Umbilical cord (tissue), 2 donors: ENCODE results near the gene PAM. TPM values are rescaled to one million over a fixed set of nuclear protein-coding genes. Genes with fewer than 3 reads are reported as not detected.
"Not testable (repeated sequence)": the region's sequence is repeated elsewhere in the genome, so short reads cannot be mapped to it uniquely, and the experiment has no call there.

Source experiments
- DNase-seq: peaks from one replicate; pipeline ENCODE4 v3.0.0-alpha.2; 2015; ENCODE audit warnings: low spot score
- total RNA-seq: library from RNA; depleted of rRNA; stranded (reverse); fragments of >200 nt; gene quantifications from one replicate; pipeline ENCODE4 v1.2.3, GENCODE V29; 2014; ENCODE audit warnings: low replicate concordance; ENCODE audit not compliant: insufficient read depth

PAM gene
- total RNA-seq, 1 donor from 2014 or later, result 143 TPM

- no peak for DNase-seq
Measured at GRCh38 chr5:102901424-102902134, 146.5 kb downstream of the PAM start.

- DNase-seq, result no peak
Measured at GRCh38 chr5:102902135-102902448, 147.0 kb downstream of the PAM start.

GRCh38 chr5:102902647-102903046 lies 147.5 kb downstream of the PAM start:
- DNase-seq, result no peak

- no peak for DNase-seq
Measured at GRCh38 chr5:102903074-102903871, 148.2 kb downstream of the PAM start.

GRCh38 chr5:102905056-102905455 lies 150.0 kb downstream of the PAM start:
- DNase-seq, result no peak

- DNase-seq, result not testable (repeated sequence)
Measured at GRCh38 chr5:102907099-102907498, 152.0 kb downstream of the PAM start.

GRCh38 chr5:102910240-102911226 lies 155.4 kb downstream of the PAM start:
- no peak for DNase-seq

- DNase-seq, result peak; percentile 37
Measured at GRCh38 chr5:102911973-102912372, 156.9 kb downstream of the PAM start.

GRCh38 chr5:102916109-102916508 lies 161.0 kb downstream of the PAM start:
- DNase-seq, result no peak

- no peak for DNase-seq
Measured at GRCh38 chr5:102918986-102919610, 164.0 kb downstream of the PAM start.

- DNase-seq, result no peak
Measured at GRCh38 chr5:102920762-102921161, 165.7 kb downstream of the PAM start.

- no peak for DNase-seq
Measured at GRCh38 chr5:102921341-102922044, 166.4 kb downstream of the PAM start.

GRCh38 chr5:102922111-102922720 lies 167.1 kb downstream of the PAM start:
- no peak for DNase-seq

GRCh38 chr5:102922799-102923477 lies 167.8 kb downstream of the PAM start:
- DNase-seq, result peak; percentile 21

- no peak for DNase-seq
Measured at GRCh38 chr5:102924963-102925362, 169.9 kb downstream of the PAM start.

GRCh38 chr5:102927007-102927406 lies 171.9 kb downstream of the PAM start:
- no peak for DNase-seq

GRCh38 chr5:102930244-102930643 lies 175.1 kb downstream of the PAM start:
- no peak for DNase-seq

- no peak for DNase-seq
Measured at GRCh38 chr5:102931085-102931725, 176.1 kb downstream of the PAM start.

- no peak for DNase-seq
Measured at GRCh38 chr5:102932781-102933180, 177.7 kb downstream of the PAM start.
